Measurements from ENCODE around the gene PKD2L1.
"Not testable (repeated sequence)": the region's sequence is repeated elsewhere in the genome, so short reads cannot be mapped to it uniquely, and the experiment has no call there.

Gene PKD2L1

GRCh38 chr10:100286051-100287033, 43.7 kb downstream of the PKD2L1 start, which contains the start of gene BLOC1S2:
TSS of gene BLOC1S2 (minus strand) at chr10:100286680. CDS start at chr10:100286659, 21 bp downstream.
- DNase-seq (ENCODE audit: low read depth): peak; percentile 87

GRCh38 chr10:100285326-100285725, 44.7 kb downstream of the PKD2L1 start:
- not testable (repeated sequence) for DNase-seq (ENCODE audit: low read depth)

- DNase-seq (ENCODE audit: low read depth): no peak
Observed at GRCh38 chr10:100282907-100283306, 47.1 kb downstream of the PKD2L1 start.

GRCh38 chr10:100276971-100277370, 53.1 kb downstream of the PKD2L1 start:
- DNase-seq (ENCODE audit: low read depth): not testable (repeated sequence)

- DNase-seq (ENCODE audit: low read depth): peak; percentile 65
Observed at GRCh38 chr10:100267239-100268104, 62.6 kb downstream of the PKD2L1 start, which contains the start of gene CWF19L1. TSS of gene CWF19L1 (minus strand) at chr10:100267638. CDS start at chr10:100267593, 45 bp downstream.

- DNase-seq (ENCODE audit: low read depth): no peak
Observed at GRCh38 chr10:100265821-100266485, 64.1 kb downstream of the PKD2L1 start.

- no peak for DNase-seq (ENCODE audit: low read depth)
Observed at GRCh38 chr10:100254191-100254590, 75.8 kb downstream of the PKD2L1 start.

GRCh38 chr10:100253041-100253440, 77.0 kb downstream of the PKD2L1 start:
- no peak for DNase-seq (ENCODE audit: low read depth)

- DNase-seq (ENCODE audit: low read depth): no peak
Observed at GRCh38 chr10:100248820-100249219, 81.2 kb downstream of the PKD2L1 start.

- DNase-seq (ENCODE audit: low read depth): no peak
Observed at GRCh38 chr10:100245484-100246220, 84.4 kb downstream of the PKD2L1 start.

- DNase-seq (ENCODE audit: low read depth): no peak
Observed at GRCh38 chr10:100239851-100240250, 90.2 kb downstream of the PKD2L1 start.

GRCh38 chr10:100238429-100238828, 91.6 kb downstream of the PKD2L1 start:
- no peak for DNase-seq (ENCODE audit: low read depth)
